Lower leg skin (tissue), 4 donors: Measurements from ENCODE around the gene GRAP. TPM values are rescaled to one million over a fixed set of nuclear protein-coding genes. Genes with fewer than 3 reads are reported as not detected.

Experiments used
- DNase-seq, 2 donors: peaks; one replicate each; pipeline ENCODE4 v3.0.0-alpha.2; 2019; ENCODE audit warnings: low spot score in 2 of 2
- H3K4me3 ChIP-seq: fragments of 200-600 bp; sonication (generic); 2 replicates; pipeline ENCODE4 v1.5.1; 2017; ENCODE audit warnings: mild to moderate bottlenecking, low read depth; ENCODE audit not compliant: poor library complexity, severe bottlenecking
- POLR2A ChIP-seq, 2 donors: fragments of 450-650 bp; IDR thresholded peaks; one replicate each; pipeline ENCODE4 v1.6.1; 2016 to 2017; ENCODE audit warnings: antibody characterized with exemption in 2 of 2, mild to moderate bottlenecking in 1 of 2, moderate library complexity in 1 of 2
- WGBS, 2 donors: methylation state at CpG; one replicate each; pipeline ENCODE4 v1.1.5; 2018; 5-methylcytosine and 5-hydroxymethylcytosine counted together
- intact Hi-C: fragments of 100-400 bp; cut with DNase I; formaldehyde crosslinking; loops from one replicate; pipeline ENCODE4 v1.15.0; 2023; ENCODE audit warnings: low total_unique reads
- total RNA-seq, 4 donors: library from RNA; depleted of rRNA; stranded (reverse); fragments of >200 nt; gene quantifications; one replicate each; pipeline ENCODE4 v1.1.0, GENCODE V29; 2016
- TF ChIP-seq, protein P1 (sequence below), 3 donors: fragments of 450-650 bp; IDR thresholded peaks; one replicate each; pipeline ENCODE4 v1.5.1; 2016; ENCODE audit warnings: antibody characterized with exemption in 3 of 3, mild to moderate bottlenecking in 3 of 3, moderate library complexity in 2 of 3

Gene GRAP
- total RNA-seq, 4 donors from 2014 or later: 0.55 to 3.5 (median 1.2) TPM

DNA sequence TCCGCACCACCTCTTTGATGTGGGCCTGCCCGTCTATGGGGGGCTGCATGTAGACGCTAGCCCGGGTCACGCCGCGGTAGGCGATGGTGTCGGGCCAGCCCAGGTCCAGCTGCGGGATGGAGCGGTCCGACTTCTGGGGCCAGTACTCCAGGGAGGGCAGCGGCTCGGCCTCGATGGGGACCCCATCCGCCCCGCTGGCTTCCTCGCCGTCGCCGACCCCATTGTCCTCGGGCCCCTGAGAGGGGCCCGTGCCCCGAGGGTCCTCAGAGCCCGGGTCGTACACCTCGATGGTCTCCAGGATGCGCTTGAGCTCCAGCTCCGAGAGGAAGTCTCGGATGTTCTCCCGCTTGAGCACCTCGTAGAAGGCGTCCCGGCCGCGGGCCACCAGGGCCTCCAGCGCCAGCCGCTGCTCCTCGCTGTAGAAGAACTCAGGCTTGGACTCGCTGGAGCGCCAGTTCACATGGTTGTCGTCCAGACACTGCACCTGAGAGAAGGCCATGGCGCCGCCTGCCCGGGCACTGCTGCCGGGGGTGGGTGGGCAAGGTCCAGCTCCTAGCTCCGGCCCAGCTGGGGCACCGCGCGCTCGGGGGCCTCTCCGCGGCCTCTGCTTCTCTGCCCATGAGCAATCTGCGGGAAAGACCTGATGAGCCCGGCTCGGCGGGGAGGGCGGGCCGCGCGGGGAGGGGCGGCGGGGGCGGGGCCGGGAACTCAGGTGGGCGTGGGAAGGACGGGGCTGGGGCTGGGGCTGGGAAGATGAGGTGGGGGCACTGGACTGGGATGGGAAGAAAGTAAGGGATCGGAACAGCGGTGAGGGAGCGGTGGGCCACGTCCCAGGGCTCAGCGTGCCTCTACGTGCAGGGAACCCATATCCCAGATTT, 43.0 kb downstream of the GRAP start:
- intact Hi-C loops: no loop called here
- whole genome bisulfite sequencing, 2 donors: 1 to 5% methylated on average over 27 to 39 of the region's 73 CpGs
- TF ChIP-seq, protein P1, sequence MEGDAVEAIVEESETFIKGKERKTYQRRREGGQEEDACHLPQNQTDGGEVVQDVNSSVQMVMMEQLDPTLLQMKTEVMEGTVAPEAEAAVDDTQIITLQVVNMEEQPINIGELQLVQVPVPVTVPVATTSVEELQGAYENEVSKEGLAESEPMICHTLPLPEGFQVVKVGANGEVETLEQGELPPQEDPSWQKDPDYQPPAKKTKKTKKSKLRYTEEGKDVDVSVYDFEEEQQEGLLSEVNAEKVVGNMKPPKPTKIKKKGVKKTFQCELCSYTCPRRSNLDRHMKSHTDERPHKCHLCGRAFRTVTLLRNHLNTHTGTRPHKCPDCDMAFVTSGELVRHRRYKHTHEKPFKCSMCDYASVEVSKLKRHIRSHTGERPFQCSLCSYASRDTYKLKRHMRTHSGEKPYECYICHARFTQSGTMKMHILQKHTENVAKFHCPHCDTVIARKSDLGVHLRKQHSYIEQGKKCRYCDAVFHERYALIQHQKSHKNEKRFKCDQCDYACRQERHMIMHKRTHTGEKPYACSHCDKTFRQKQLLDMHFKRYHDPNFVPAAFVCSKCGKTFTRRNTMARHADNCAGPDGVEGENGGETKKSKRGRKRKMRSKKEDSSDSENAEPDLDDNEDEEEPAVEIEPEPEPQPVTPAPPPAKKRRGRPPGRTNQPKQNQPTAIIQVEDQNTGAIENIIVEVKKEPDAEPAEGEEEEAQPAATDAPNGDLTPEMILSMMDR (IDR thresholded peaks at IDR 0.05): no peak
- TF ChIP-seq POLR2A (IDR thresholded peaks at IDR 0.05): no peak

DNA sequence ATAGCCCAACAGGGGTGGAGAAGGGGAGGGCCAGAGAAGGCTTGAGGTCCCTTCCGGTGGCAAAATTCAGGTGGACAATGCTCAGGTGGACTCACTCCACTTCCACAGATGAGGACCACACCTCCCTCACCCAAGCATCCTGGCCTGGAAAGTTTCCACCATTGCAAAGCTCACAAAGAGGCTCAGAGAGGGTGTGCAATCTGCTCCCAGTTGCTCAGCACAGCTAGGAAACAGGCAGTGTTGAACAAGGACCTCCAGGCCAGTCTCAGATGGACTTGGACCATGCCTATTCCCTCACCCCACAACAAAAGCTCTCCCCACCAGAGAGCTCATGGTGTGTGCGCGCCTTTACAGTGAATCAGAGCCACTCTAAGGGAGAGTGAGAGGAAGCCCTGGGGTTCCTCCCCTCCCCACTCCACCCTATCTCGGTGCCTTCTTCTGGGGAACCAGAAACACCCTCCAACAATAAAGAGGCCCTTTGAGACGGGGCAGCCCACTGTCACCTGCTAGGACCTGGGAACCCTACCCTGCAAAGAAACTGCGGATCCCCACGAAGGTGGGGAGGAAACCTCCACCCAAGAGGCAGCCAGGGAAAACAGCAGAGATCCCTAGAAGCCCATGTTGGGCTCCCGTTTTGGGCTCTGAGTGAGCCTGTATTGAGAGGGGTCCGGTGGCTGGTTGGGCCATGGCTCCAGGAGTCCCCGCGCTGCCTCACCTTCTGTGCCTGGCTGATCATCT, 43.8 kb downstream of the GRAP start:
- no peak for DNase-seq
- TF ChIP-seq POLR2A (IDR thresholded peaks at IDR 0.05): no peak
- TF ChIP-seq, protein P1 (IDR thresholded peaks at IDR 0.05): no peak
- WGBS, 2 donors: 53 to 59% methylated on average over 7 to 10 of the region's 11 CpGs
- H3K4me3 ChIP-seq: peak overlapping the region; percentile 19
- intact Hi-C loops: no loop called here

More for the DNA sequence above, 43.0 kb downstream of the GRAP start:
- DNase-seq: no peak
- H3K4me3 ChIP-seq: peak overlapping the region; percentile 42

DNA sequence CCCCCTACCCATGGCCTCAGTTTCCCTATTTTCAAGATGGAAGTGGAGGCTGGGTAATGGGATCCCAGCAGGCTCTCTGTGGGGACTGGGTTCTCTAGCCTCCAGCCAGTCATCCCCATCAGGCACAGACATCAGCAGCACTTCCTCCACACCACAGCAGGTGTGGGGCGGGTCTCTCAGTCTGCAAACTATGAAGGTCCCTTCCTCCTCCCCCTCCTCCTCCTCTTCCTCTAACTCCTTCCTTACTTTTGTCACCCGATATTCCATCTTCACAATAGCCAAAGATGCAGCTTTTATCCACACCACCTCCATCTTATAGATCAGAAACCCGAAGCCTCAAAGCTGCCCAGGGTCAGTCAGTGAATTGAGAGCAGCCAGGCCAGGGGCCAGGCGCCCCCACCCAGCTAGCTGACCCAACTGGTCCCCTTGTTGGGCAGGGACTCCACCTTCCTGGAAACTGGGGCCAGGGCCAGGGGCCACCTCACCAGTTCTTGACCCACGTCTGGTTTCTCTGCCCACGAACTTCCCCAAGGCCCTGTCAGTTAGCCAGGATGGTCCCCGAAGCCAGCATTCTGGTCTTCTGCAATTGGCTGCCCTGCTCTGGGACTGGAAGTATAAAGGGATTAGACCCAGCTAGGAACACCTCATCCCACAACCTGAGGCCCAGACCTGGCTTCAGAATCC, 44.7 kb downstream of the GRAP start:
- TF ChIP-seq, protein P1 (IDR thresholded peaks at IDR 0.05): no peak
- no peak for TF ChIP-seq POLR2A (IDR thresholded peaks at IDR 0.05)
- intact Hi-C loops: no loop called here
- WGBS, 2 donors: 54 to 56% methylated on average over 7 of the region's 7 CpGs
- no peak overlapping the region for H3K4me3 ChIP-seq
- DNase-seq: no peak

DNA sequence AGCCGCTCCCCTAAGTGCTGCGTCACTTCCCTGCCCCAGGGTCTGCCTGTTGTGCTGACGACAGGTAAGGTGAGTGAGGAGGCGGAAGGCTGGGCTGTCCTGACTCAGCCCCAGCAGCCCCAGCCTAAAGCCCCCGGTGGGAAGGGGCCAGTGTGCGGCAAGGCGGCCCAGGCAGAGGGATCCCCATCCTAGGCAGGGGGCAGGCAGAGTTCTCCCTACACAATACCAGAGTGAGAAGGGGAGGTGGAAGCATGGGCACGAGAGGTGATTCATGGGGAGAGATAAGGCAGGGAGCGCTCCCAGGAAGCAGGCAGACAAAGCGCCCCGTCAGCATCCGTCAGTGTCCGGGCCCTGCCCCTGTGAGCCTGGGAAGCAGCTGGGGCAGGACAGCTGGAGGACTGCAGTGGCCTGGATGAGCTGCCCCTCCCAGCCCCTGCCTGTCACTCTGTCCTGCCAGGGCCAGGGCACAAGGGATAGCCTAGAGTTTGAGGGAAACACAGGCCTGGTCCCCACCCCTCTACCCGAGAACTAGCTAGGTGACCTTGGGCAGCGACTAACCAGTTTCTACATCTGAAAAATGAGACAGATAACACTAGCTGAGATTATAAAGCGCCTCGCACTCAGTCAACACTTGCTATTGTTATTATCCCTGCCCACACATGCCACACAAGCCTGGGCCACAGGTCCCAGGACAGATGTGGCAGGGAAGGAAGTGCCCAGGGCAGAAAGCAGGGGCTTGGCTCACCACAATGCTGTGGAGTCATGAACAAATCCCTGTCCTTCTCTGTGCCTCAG, 46.0 kb downstream of the GRAP start:
- DNase-seq: no peak
- TF ChIP-seq, protein P1 (IDR thresholded peaks at IDR 0.05): no peak
- TF ChIP-seq POLR2A (IDR thresholded peaks at IDR 0.05): no peak
- no peak overlapping the region for H3K4me3 ChIP-seq
- intact Hi-C loops: no loop called here
- 63% methylated on average over 17 of the region's 17 CpGs for whole genome bisulfite sequencing, 2 donors

DNA sequence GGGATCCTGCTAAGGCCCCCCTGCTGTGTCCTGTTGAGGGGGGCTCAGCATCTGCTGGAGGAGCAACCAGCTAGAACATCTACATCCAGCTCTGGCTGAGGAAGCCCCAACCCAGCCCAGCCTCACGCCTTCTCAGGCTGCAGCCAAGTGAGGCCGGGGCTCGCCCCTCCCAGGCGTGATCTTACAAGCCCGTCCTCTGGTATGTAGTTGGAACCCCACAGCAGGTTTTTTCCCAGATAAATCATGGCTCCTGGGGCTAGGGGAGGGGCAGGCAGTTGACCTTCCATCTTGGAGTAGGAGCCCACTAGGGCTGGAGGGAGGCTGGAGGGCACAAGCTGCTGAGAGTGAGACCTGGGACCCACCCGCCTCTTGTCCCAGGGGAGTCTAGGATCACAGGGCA, 46.8 kb downstream of the GRAP start:
- TF ChIP-seq, protein P1 (IDR thresholded peaks at IDR 0.05): no peak
- TF ChIP-seq POLR2A (IDR thresholded peaks at IDR 0.05): no peak
- intact Hi-C loops: no loop called here
- no peak overlapping the region for H3K4me3 ChIP-seq
- DNase-seq: no peak
- 31 to 51% methylated on average over 4 to 5 of the region's 6 CpGs for WGBS, 2 donors
